Omental fat pad (tissue), 4 donors: ENCODE data around the gene UST. TPM values are rescaled to one million over a fixed set of nuclear protein-coding genes. Genes with fewer than 3 reads are reported as not detected.

Source experiments
- ATAC-seq: fragments of 150-250 bp; one replicate; pipeline ENCODE4 v1.9.1; 2016; ENCODE audit warnings: mild to moderate bottlenecking, moderate library complexity; ENCODE audit not compliant: low FRiP score
- DNase-seq: peaks from one replicate; pipeline ENCODE4 v3.0.0-alpha.2; 2019; ENCODE audit warnings: low spot score
- CTCF ChIP-seq, 3 donors: fragments of 450-650 bp; IDR thresholded peaks; one replicate each; pipeline ENCODE4 v1.5.1; 2016 to 2017; ENCODE audit warnings: antibody characterized with exemption in 3 of 3, mild to moderate bottlenecking in 3 of 3, moderate library complexity in 2 of 3
- total RNA-seq, 4 donors: library from RNA; depleted of rRNA; stranded (reverse); fragments of >200 nt; gene quantifications; one replicate each; pipeline ENCODE4 v1.1.0, GENCODE V29; 2016

The UST gene
- total RNA-seq, 4 donors from 2014 or later: 9.2 to 20.8 (median 15.0) TPM

- ATAC-seq (no peak), DNase-seq (no peak)
- TF ChIP-seq CTCF (IDR thresholded peaks at IDR 0.05): no peak
Observed at GRCh38 chr6:149044528-149044927, 297.7 kb downstream of the UST start.

GRCh38 chr6:149045404-149045803 lies 298.6 kb downstream of the UST start:
- DNase-seq: no peak
- TF ChIP-seq CTCF (IDR thresholded peaks at IDR 0.05): no peak
- ATAC-seq: no peak

- ATAC-seq: no peak
- no peak for DNase-seq
- TF ChIP-seq CTCF (IDR thresholded peaks at IDR 0.05): no peak
Observed at GRCh38 chr6:149046164-149046821, 299.5 kb downstream of the UST start.

GRCh38 chr6:149046822-149047246 lies 300.0 kb downstream of the UST start:
- ATAC-seq: no peak
- TF ChIP-seq CTCF (IDR thresholded peaks at IDR 0.05): no peak
- no peak for DNase-seq

GRCh38 chr6:149049230-149049629 lies 302.4 kb downstream of the UST start:
- no peak for TF ChIP-seq CTCF (IDR thresholded peaks at IDR 0.05)
- DNase-seq (no peak), ATAC-seq (no peak)

- TF ChIP-seq CTCF (IDR thresholded peaks at IDR 0.05): no peak
- ATAC-seq (no peak), DNase-seq (no peak)
Observed at GRCh38 chr6:149050160-149050559, 303.3 kb downstream of the UST start.

GRCh38 chr6:149052350-149053106 lies 305.7 kb downstream of the UST start:
- ATAC-seq: no peak
- TF ChIP-seq CTCF (IDR thresholded peaks at IDR 0.05): no peak
- DNase-seq: no peak
